GM12873 (cell line): ENCODE measurements around the gene FOXRED2.

Experiments
- TF ChIP-seq, protein P1 (sequence below): IDR thresholded peaks from 2 replicates; pipeline ENCODE4 v1.5.1; 2012; ENCODE audit warnings: low read depth, mild to moderate bottlenecking, moderate library complexity, low read length, control low read depth; ENCODE audit not compliant: insufficient read depth; ENCODE audit errors: missing control alignments

The FOXRED2 gene

DNA sequence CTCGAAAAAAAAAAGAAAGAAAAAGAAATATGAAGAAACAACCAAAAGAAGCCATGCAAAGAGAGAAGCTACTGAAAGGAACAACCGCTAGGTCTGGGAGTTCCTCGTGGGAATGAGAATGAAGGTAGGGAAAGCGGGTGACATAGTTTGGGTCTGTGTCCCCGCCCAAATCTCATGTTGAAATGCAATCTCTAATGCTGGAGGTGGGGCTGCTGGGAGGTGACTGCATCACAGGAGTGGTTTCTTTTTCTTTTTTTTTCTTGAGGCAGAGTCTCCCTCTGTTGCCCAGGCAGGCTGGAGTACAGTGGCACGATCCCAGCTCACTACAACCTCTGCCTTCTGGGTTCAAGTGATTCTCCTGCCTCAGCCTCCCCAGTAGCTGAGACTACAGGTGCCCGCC lies 15.7 kb downstream of the FOXRED2 start:
- TF ChIP-seq, protein P1, sequence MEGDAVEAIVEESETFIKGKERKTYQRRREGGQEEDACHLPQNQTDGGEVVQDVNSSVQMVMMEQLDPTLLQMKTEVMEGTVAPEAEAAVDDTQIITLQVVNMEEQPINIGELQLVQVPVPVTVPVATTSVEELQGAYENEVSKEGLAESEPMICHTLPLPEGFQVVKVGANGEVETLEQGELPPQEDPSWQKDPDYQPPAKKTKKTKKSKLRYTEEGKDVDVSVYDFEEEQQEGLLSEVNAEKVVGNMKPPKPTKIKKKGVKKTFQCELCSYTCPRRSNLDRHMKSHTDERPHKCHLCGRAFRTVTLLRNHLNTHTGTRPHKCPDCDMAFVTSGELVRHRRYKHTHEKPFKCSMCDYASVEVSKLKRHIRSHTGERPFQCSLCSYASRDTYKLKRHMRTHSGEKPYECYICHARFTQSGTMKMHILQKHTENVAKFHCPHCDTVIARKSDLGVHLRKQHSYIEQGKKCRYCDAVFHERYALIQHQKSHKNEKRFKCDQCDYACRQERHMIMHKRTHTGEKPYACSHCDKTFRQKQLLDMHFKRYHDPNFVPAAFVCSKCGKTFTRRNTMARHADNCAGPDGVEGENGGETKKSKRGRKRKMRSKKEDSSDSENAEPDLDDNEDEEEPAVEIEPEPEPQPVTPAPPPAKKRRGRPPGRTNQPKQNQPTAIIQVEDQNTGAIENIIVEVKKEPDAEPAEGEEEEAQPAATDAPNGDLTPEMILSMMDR = no peak

DNA sequence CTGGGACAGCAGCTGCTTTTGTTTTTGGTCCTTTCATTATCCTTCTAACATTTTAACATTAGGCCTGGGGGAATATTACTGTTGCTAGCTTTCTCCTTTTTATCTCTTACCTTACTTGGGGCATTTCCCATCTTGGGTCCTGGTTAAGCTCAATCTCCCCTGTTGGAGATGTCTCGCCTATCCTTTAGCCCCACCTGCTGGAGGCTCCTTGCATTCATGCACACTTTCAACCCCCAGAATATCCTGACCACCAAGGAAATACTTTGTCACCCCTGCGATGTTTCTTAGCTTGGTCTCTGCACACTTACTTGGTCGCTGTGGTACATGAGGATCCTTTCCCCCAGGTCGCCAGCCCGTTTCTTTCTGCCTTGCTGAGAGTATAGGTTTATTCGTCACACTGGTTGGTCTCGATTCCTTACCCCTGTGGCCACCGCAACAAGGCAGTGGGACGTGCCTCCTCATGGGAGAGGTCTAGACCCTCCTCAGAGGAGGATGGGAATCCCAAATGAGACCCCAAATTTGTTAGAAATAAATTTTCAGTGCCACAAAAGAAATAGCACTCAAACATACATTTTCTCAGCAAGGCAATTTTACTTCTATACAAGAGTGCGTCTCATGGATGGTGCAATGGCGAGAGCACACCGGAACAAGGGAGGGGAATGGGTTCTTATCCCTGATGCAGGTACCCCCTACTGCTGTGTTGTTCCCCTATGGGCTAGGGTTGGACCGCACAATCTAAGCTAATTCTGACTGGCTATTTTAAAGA lies 20.0 kb downstream of the FOXRED2 start:
- TF ChIP-seq, protein P1 = peak; percentile 60

DNA sequence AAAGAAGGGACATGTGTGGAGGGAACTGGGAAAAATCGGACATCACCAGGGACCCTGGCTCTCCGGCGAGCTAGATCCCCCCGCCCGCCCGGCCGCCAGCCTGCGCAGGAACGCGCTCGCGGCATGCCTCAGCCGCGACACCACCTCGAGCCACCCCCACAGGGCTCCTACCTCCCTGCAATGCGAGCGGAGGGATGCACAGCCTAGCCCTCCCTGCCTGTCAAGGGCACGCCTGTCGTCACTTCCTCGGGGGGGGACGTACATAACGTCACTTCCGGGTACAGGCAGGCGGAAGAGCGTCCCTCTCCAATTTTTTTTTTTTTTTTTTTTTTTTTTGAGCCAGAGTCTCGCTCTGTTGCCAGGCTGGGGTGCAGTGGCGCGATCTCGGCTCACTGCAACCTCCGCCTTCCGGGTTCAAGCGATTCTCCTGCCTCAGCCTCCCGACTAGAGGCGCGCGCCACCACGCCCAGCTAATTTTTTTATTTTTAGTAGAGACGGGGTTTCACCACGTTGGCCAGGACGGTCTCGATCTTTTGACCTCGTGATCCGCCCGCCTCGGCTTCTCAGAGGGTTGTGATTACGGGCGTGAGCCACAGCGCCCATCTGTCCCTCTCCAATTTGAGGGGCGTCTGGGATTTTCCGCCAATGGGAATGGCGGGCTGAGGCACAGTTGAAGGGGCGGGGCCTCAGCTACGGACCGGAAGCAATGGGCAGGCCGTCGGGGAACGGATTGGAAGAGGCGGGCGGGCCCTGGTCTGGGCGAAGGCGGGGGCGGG lies 25.3 kb downstream of the FOXRED2 start, which contains the start of gene TXN2:
Gene TXN2 (minus strand): TSS at position 248 of the 776 bp plus-strand sequence. CDS start 803 bp downstream, outside the sequence.
- TF ChIP-seq, protein P1 = no peak

DNA sequence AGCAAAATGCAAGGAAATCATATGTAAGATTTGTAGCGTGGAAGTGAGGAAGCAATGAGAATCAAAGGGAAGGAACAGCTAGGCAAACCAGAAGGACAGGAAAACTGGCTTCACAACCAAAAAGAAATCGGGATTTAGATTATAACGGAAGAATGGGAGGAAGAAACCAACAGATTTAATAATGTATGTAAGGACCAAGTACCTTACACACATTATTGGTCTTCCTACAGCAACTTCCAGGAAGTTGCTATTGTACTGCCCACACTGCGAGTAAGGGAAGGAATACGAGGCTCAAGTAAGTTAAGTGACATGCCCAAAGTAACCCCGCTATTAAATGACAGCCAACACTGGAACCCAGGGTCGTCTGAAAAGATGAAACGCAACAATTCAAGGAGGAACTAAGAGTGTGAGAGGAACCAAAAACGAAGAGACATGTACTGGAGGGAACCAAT lies 25.9 kb downstream of the FOXRED2 start:
- TF ChIP-seq, protein P1 = no peak

DNA sequence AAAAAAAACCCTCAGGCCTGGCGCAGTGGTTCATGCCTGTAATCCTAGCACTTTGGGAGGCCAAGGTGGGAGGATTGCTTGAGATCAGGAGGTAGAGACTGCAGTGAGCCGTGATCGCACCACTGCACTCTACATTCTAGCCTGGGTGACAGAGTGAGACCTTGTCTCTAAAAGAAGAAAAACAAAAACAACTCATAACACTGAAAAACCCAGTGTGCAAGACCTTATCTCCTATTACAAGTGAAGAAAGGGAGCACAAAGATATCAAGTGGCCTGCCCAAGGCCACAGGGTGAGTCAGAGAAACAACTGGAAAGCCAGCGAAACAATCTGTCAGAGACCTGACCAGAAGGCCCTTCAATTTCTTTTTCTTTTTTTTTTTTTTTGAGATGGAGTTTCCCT lies 27.9 kb downstream of the FOXRED2 start:
- TF ChIP-seq, protein P1 = no peak

DNA sequence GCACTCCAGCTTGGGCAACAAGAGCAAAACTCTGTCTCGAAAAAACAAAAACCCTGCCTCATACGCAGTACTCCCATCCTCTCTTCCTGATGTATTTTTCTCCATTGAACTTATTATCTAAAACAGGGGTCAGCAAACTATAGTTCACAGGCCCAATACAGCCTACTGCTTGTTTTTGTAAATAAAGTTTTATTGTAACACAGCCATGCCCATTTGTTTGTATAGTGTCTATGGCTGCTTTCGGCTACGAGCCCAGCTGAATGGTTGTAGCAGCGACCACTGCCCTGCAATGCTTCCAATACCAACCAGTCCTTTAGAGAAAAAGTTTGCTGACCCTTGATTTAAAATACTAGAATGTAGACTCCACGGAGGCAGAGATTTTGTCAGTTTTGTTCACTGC lies 31.5 kb downstream of the FOXRED2 start:
- TF ChIP-seq, protein P1 = no peak

DNA sequence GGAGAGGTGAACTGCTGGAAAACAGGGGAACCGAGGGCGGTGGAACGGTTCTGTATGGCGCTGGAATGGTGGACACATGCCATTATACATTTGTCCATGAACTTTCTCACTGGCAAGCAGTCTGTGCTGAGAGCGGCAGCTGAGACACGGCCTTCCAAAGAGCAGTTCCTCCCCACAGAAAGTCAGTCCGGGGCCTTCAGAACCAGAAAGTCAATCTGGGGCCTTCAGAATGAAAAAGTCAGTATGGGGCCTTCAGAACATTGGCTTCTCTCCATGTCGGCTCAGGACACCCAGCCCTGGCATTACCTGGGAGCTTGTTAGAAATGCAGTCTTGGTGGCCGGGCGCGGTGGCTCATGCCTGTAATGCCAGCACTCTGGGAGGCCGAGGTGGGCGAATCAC lies 34.2 kb downstream of the FOXRED2 start:
- TF ChIP-seq, protein P1 = no peak
